C4-2B (cell line): ENCODE data around the gene ZDHHC14.
"Not testable (repeated sequence)": the region's sequence is repeated elsewhere in the genome, so short reads cannot be mapped to it uniquely, and the experiment has no call there.

Source experiments
- H3K27ac ChIP-seq: fragments of 450-650 bp; 2 replicates; pipeline ENCODE4 v1.5.1; 2017
- CTCF ChIP-seq: fragments of 450-650 bp; conservative IDR thresholded peaks from 2 replicates; pipeline ENCODE4 v1.5.1; 2017; ENCODE audit warnings: mild to moderate bottlenecking
- ZFX ChIP-seq: fragments of 450-650 bp; IDR thresholded peaks from 2 replicates; pipeline ENCODE4 v1.6.1; 2017

The ZDHHC14 gene

GRCh38 chr6:157388924-157389323, 7.9 kb downstream of the ZDHHC14 start:
- TF ChIP-seq ZFX (no peak), CTCF (no peak)
- H3K27ac ChIP-seq, result no peak overlapping the region

- no peak overlapping the region for H3K27ac ChIP-seq
- TF ChIP-seq ZFX (no peak), CTCF (no peak)
Observed at GRCh38 chr6:157390273-157391060, 9.5 kb downstream of the ZDHHC14 start.

GRCh38 chr6:157392927-157393668, 12.1 kb downstream of the ZDHHC14 start:
- H3K27ac ChIP-seq, result no peak overlapping the region
- no peak for TF ChIP-seq CTCF
- TF ChIP-seq ZFX, result no peak

- TF ChIP-seq CTCF (no peak), ZFX (no peak)
- H3K27ac ChIP-seq, result no peak overlapping the region
Observed at GRCh38 chr6:157393669-157394327, 12.8 kb downstream of the ZDHHC14 start.

- H3K27ac ChIP-seq, result not testable (repeated sequence)
Observed at GRCh38 chr6:157395199-157395598, 14.2 kb downstream of the ZDHHC14 start.

GRCh38 chr6:157396026-157396425, 15.0 kb downstream of the ZDHHC14 start:
- H3K27ac ChIP-seq, result no peak overlapping the region
- TF ChIP-seq ZFX, result no peak
- no peak for TF ChIP-seq CTCF

- TF ChIP-seq CTCF, result no peak
- no peak for TF ChIP-seq ZFX
- H3K27ac ChIP-seq, result no peak overlapping the region
Observed at GRCh38 chr6:157397660-157398059, 16.7 kb downstream of the ZDHHC14 start.
